ENCODE data around the gene PCID2.

DNA sequence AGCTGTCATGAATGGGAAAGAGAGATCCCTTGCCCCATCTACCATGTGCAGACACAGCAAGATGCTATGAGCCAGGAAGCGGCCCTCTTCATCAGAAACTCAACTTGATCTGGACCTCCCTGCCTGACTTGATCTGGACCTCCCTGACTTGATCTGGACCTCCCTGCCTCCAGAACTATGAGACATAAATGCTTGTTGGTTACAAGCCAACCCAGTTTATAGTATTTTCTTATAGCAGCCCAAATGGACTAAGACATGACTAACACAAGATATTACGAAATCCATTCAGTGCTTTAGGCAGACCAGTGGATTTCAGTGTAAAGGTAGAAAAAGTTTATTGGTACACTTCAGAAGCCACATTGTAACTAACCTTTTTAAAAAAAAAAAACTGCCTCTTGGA, 15.6 kb downstream of the PCID2 start:
- no peak for TF ChIP-seq CTCF (IDR thresholded peaks at IDR 0.05; ENCODE audit: low read length)
- TF ChIP-seq EZH2 (IDR thresholded peaks at IDR 0.05; ENCODE audit: borderline replicate concordance, low read length) = no peak

Measured in OCI-LY1 (cell line).